RPMI8226 (cell line): ENCODE data around the gene UGT2B10.
A peak's percentile ranks its signal among the peaks of the same experiment; 100 is the strongest.
"Not testable (repeated sequence)": the region's sequence is repeated elsewhere in the genome, so short reads cannot be mapped to it uniquely, and the experiment has no call there.

Experiments
- DNase-seq: peaks from one replicate; pipeline ENCODE4 v3.0.0-alpha.2; 2015

The UGT2B10 gene

GRCh38 chr4:68815617-68816409 is at the start of gene UGT2B10:
UGT2B10 (plus strand) TSS chr4:68815994; CDS start chr4:68816020, 26 bp downstream.
- DNase-seq = not testable (repeated sequence)

DNA sequence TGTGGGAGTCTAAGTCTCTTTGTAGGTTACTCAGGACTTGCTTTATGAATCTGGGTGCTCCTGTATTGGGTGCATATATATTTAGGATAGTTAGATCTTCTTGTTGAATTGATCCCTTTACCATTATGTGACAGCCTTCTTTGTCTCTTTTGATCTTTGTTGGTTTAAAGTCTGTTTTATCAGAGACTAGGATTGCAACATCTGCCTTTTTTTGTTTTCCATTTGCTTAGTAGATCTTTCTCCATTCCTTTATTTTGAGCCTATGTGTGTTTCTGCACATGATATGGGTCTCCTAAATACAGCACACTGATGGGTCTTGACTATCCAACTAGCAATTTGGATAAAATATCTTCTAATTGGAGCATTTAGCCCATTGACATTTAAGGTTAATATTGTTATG is 44.0 kb upstream of the UGT2B10 start:
- not testable (repeated sequence) for DNase-seq

DNA sequence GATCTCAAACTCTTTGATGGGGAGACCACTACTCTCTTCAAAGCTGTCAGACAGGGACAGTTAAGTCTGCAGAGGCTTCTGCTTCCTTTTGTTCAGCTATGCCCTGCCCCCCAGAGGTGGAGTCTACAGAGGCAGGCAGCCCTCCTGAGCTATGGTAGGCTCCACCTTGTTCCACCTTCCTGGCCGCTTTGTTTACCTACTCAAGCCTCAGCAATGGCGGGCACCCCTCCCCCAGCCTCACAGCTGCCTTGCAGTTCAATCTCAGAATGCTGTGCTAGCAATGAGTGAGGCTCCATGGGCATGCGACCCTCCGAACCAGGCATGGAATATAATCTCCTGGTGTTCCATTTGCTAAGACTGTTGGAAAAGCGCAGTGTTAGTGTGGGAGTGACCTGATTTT is 42.1 kb upstream of the UGT2B10 start:
- no peak for DNase-seq

- no peak for DNase-seq
These were observed 35.6 kb upstream of the UGT2B10 start for GRCh38 chr4:68780232-68780631.

GRCh38 chr4:68797048-68797447 is 18.7 kb upstream of the UGT2B10 start:
- DNase-seq = no peak

DNA sequence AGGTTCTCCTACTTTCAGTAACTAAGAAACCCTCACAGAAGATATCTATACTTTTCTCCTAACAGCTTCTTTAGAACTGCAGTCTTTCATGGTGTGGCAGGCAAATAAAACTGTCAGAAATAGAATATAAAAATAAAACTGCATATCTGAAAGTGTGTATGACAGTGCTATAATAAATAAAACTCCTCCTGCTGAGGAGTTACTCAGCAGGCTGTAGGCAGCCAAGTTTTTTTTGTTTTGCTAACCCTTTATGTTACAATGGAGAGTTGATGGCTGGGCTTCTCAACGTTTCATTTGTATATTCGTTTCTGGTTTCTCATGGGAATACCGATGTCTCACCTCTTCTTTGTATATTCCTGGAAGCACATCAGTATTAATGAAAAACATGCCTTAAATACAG is 18.2 kb upstream of the UGT2B10 start:
- no peak for DNase-seq

- DNase-seq = no peak
These were observed 12.8 kb upstream of the UGT2B10 start for GRCh38 chr4:68803013-68803412.

DNA sequence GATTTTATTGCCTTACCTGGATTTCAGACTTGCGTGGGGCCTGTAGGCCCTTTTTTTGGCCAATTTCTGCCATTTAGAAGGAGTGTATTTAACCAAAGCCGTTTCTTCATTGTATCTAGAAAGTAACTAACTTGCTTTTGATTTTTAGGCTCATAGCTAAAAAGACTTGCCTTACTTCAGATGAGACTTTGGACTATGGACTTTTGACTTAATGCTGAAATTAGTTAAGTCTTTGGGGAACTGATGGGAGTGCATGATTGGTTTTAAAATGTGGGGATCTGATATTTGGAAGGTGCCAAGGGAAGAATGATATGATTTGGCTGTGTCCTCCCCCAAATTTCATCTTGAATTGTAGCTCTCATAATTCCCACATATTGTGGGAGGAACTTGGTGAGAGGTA is 7.7 kb upstream of the UGT2B10 start:
- DNase-seq = no peak

DNA sequence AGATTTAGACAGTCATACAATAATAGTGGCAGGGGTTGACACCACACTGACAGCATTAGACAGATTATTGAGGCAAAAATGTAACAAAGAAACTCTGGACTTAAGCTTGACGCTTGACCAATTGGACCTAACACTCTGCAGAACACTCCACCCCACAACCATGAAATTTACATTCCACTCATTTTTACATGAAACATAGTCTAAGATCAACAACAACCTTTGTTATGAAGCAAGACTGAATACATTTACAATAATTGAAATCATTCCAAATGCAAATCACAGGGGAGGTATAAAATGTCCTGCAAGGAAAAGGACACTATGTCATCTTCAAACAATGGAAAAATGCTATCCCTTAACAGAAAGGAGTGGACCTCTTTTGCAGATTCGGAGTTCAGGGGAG is 4.9 kb upstream of the UGT2B10 start:
- DNase-seq = no peak

DNA sequence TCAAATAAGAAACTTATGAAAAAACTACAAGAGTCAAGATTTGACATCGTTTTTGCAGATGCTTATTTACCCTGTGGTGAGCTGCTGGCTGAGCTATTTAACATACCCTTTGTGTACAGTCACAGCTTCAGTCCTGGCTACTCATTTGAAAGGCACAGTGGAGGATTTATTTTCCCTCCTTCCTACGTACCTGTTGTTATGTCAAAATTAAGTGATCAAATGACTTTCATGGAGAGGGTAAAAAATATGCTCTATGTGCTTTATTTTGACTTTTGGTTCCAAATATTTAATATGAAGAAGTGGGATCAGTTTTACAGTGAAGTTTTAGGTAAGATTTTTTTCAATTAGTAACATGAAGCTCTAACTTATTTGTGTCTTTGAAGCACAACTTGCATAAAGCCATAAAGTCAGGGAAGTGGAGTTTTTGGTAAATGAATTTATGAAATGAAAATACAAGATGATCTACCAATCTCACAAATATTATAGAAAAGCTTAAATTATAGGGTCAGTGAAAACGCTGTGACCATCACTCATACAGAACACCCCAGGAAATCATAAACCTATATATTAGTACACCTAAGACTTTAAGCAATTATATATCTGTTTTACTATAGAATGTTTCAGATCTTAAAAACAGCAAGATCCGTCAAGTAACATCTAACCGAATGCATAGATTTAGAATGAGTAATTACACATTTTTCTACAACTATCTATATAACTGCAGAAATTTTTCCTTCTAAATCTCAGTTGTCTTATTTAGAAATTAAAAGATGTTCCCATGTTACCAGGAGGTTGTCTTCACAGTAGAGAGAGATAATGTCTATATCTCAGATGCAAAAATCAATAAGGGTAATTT is 844 bp downstream of the UGT2B10 start:
- not testable (repeated sequence) for DNase-seq

GRCh38 chr4:68817386-68817785 is 1.6 kb downstream of the UGT2B10 start:
- no peak for DNase-seq

- DNase-seq = not testable (repeated sequence)
These were observed 2.3 kb downstream of the UGT2B10 start for GRCh38 chr4:68818030-68818462.

- DNase-seq = no peak
These were observed 15.8 kb downstream of the UGT2B10 start for GRCh38 chr4:68831642-68832041.

DNA sequence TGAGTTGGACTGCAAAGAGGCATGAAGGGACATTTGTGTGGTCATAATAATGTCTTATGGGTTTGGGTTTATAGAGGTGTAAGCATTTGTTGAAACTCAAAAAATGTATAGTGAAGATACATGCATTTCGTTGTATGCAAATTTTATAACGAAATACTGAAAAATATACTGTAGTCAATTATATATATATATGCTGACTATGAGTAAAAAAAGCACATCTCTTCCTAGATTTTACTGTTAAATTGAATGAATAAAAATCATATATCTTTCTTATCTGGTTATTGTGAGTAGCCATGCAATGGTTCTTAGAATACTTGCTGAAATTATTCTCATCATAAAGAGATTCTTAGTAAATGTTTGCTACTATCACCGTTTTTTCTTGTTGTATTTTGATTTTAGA is 34.5 kb downstream of the UGT2B10 start:
- no peak for DNase-seq

- no peak for DNase-seq
These were observed 40.0 kb downstream of the UGT2B10 start for GRCh38 chr4:68855771-68856170.

DNA sequence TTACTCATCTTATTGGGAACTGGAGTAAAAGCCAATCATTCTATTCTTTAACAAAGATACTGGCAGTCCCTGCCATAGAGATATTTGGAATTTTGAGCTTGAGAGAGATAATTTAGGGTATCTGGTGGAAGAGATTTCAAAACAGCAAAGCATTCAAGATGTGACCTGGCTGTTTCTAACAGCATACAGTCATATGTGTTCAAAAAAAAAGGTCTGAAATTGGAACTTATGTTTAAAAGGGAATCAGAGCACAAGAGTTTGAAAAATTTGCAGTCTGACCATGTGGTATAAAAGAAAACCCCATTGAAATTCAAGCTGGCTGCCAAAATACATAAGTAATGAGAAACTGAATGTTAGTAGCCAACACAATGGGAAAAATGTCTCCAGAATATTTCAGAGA is 42.2 kb downstream of the UGT2B10 start:
- no peak for DNase-seq

DNA sequence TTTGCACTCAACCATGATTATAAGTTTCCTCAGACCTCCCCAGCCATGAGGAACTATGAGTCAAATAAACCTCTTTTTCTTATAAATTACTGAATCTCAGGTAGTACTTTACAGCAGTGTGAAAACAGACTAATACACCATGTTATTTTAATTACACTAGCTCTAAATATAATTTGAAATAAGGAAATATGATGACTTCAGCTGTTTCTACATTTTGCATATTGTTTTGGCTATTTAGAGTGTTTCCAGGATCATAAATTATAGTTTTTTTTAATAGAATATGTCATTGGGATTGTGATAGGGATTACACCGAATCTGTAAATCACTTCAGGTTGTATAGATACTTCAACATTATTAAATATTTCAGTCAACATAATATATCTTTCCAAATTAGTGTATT is 43.9 kb downstream of the UGT2B10 start:
- no peak for DNase-seq

DNA sequence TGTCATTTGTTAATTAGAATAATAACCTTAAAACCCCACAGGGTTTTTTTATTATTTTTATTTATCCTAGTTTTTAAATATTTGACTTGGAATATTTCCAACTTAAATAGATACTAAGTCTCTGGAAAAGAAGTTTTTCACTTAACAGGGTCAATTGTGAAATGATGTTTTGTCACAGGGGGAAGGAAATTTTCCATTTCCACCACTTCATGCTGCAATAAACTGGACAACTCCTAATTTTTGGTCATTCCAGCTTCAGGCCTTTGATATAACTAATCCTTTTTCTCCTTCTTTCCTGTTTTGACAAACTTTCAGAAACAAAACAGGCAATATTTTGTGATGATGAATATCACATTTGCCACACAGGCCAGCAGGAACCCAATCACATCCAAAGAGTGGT is 45.3 kb downstream of the UGT2B10 start:
- DNase-seq = no peak

DNA sequence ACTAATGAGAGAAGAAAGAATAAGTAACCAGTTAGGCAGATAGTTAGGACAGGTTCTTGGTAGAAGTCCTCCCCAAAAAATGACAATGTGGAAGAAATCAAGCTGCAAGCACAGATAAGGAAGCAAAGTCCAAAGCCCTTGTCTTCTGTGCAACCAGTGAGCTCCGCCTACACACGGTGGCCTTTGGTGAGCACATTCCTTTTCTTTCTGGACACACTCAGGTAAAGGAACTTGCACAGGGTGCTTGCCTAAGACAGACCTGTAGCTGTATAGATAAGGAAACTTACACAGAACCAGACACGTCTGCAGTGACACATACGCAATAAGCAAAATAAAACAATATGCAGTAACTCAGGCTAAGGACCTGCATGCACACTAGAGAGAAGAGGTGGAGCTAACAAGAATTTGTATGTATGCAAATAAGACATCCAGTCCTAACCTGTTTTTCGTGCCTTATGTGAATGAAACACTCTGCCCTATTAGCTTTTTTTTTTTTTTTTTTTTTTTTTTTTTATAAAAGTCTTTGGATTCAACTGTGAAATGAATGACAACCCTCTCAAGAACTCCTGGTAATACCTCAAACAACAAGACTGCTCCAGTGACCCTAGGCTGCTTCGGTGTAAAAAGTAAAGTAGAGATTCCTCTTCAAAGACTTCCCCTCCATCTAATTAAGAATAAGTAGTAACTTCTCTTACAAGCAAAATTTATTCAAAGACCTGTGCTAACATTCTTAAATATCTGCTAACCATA is 48.8 kb downstream of the UGT2B10 start:
- DNase-seq = no peak

DNA sequence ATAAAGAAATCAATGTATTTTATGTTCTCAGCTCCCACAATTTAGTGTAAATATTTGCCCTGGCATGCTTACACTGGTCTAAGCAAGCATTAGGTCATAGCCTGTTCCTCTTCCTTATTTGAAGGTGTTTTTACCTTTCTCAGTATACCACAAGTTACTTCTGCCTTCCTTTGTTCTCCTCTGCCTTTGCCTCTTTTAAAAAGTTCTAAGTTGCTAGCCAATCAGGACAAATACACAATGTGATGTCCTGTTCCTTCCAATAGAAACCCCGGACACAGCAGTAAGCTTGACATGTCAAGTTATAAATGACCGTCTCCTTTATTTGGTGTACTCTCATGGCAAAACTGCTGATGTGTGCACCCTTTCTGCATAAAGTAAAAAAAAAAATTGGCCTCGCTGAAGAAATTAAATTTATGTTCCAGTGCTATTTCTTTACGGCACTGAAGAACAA is 49.4 kb downstream of the UGT2B10 start:
- peak; percentile 2 for DNase-seq

DNA sequence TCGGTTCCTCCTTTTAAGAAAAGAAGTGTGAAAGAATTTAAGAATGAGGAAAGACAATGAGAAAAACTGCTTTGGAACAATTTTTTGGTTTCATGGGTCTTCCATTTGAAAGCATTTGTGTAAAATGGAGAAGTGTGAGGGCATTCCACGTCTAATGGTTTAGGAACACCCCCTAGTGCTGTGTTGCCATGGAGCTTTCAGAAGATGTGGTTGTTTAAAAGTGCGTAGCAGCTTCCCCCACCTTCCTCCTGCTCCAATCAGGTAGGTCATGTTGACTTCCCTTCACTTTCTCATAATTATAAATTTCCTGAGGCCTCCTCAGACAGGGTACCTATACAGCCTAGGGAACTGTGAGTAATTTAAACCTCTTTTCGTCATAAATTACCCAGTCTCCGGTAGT is 50.0 kb downstream of the UGT2B10 start:
- DNase-seq = no peak

DNA sequence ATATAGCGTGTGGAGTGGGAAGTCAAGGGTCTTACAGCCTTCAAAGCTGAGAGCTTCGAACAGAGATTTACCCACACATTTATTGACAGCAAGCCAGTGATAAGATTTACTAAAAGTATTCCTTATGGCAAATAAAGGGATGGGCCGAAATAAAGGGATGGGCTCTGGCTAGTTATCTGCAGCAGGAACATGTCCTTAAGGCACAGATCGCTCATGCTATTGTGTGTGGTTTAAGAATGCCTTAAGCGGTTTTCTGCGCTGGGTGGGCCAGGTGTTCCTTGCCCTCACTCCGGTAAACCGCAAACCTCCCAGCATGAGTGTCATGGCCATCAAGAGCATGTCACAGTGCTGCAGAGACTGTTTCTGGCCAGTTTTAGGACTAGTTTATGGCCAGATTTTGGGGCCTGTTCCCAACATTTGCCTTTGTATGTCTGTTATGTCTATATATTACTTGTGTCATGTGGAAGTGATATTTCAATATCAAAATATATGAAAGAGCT is 53.5 kb downstream of the UGT2B10 start:
- DNase-seq = no peak
